Measurements from ENCODE around the gene MAP3K13. TPM values are rescaled to one million over a fixed set of nuclear protein-coding genes. Genes with fewer than 3 reads are reported as not detected.

The MAP3K13 gene
- total RNA-seq, 1 donor from 2014 or later = 21.6 TPM

DNA sequence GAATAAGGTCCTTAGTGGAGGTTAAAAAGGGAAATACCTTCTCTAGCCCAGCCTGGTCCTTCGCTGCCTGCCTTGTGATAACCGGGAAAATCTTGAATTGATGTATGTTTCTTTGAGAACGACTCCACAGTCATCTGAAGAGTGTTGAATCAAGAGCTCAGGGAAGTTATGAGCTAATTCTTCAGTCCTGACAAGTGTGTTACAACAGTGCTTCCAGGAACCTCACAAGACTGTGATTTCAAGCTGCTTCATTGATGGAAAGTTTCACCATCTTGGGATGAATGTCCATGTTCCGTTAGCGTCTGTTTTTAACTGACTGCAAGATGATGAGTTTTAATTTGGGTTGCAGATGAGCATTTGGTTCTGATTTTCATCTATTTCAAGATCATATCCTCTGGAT is 123.5 kb downstream of the MAP3K13 start:
- H3K27ac ChIP-seq (ENCODE audit: low read depth, low read length) = no peak overlapping the region
- H3K9me3 ChIP-seq (ENCODE audit: insufficient read depth, low read depth, low read length) = no peaks in the 10 kb centered on the region
- no peak overlapping the region for H3K4me3 Mint-ChIP-seq (ENCODE audit: unreplicated experiment)
- FAIRE-seq (no peak), DNase-seq (ENCODE audit: low read depth) (no peak)
- no peak overlapping the region for H3K4me3 ChIP-seq (ENCODE audit: insufficient read depth, low read depth, low read length)
- H4K20me1 ChIP-seq (ENCODE audit: insufficient read depth, low read length) = no peaks in the 10 kb centered on the region
- no peaks in the 10 kb centered on the region for H3K9me3 Mint-ChIP-seq (ENCODE audit: unreplicated experiment)
- H3K27me3 ChIP-seq (ENCODE audit: insufficient read depth, low read length) = no peaks in the 10 kb centered on the region
- no peak overlapping the region for H3K27ac Mint-ChIP-seq (ENCODE audit: unreplicated experiment)
- H3K36me3 Mint-ChIP-seq (ENCODE audit: low read depth, unreplicated experiment) = peaks cover 24% of the 10 kb centered on the region
- no peaks in the 10 kb centered on the region for H3K79me2 ChIP-seq (ENCODE audit: insufficient read depth, low read length)
- H2AFZ ChIP-seq (ENCODE audit: low read depth, low read length) = no peak overlapping the region
- H3K4me2 ChIP-seq (ENCODE audit: low read length) = no peak overlapping the region
- H3K27me3 Mint-ChIP-seq (ENCODE audit: low read depth, unreplicated experiment) = no peaks in the 10 kb centered on the region
- no peaks in the 10 kb centered on the region for H3K4me1 ChIP-seq (ENCODE audit: insufficient read depth, low read length)
- TF ChIP-seq, protein P1, sequence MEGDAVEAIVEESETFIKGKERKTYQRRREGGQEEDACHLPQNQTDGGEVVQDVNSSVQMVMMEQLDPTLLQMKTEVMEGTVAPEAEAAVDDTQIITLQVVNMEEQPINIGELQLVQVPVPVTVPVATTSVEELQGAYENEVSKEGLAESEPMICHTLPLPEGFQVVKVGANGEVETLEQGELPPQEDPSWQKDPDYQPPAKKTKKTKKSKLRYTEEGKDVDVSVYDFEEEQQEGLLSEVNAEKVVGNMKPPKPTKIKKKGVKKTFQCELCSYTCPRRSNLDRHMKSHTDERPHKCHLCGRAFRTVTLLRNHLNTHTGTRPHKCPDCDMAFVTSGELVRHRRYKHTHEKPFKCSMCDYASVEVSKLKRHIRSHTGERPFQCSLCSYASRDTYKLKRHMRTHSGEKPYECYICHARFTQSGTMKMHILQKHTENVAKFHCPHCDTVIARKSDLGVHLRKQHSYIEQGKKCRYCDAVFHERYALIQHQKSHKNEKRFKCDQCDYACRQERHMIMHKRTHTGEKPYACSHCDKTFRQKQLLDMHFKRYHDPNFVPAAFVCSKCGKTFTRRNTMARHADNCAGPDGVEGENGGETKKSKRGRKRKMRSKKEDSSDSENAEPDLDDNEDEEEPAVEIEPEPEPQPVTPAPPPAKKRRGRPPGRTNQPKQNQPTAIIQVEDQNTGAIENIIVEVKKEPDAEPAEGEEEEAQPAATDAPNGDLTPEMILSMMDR (IDR thresholded peaks at IDR 0.05; ENCODE audit: insufficient read depth, low read depth, low read length) = no peak
- no peak for TF ChIP-seq EZH2 (IDR thresholded peaks at IDR 0.05; ENCODE audit: insufficient read depth, low read length)
- H3K4me1 Mint-ChIP-seq (ENCODE audit: low read depth, unreplicated experiment) = no peaks in the 10 kb centered on the region
- H3K9ac ChIP-seq (ENCODE audit: low read length) = no peak overlapping the region
- H3K36me3 ChIP-seq (ENCODE audit: insufficient read depth, low read length) = peaks cover 8% of the 10 kb centered on the region

DNA sequence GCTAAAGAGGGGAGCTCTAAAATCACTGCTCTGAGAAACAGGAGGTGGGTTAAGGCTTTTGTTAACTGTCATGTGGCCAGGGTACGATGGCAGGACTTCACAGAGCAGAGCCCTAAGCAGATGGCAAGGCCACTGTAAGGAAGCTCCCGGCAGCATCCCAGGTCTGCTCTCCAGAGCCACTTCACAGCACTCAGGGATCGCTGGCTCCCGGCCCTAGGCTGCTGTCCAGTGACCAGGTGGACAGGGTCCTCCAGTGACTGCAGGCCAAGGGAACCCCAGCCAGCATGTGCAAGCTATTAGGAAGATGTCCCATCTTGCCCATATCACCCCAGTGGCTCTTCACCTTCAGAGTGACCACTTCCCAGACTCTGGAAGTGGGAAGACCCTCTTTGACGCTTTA is 125.5 kb downstream of the MAP3K13 start:
- Mint-ChIP-seq H3K4me3 (ENCODE audit: unreplicated experiment) (no peak overlapping the region), H3K4me1 (ENCODE audit: low read depth, unreplicated experiment) (no peaks in the 10 kb centered on the region), H3K27ac (ENCODE audit: unreplicated experiment) (no peak overlapping the region), H3K9me3 (ENCODE audit: unreplicated experiment) (no peaks in the 10 kb centered on the region), H3K36me3 (ENCODE audit: low read depth, unreplicated experiment) (peaks cover 20% of the 10 kb centered on the region), H3K27me3 (ENCODE audit: low read depth, unreplicated experiment) (no peaks in the 10 kb centered on the region)
- no peaks in the 10 kb centered on the region for H3K9me3 ChIP-seq (ENCODE audit: insufficient read depth, low read depth, low read length)
- H3K36me3 ChIP-seq (ENCODE audit: insufficient read depth, low read length) = peaks cover 15% of the 10 kb centered on the region
- H3K79me2 ChIP-seq (ENCODE audit: insufficient read depth, low read length) = no peaks in the 10 kb centered on the region
- no peak for DNase-seq (ENCODE audit: low read depth)
- H3K4me2 ChIP-seq (ENCODE audit: low read length) = no peak overlapping the region
- H3K27ac ChIP-seq (ENCODE audit: low read depth, low read length) = no peak overlapping the region
- H3K27me3 ChIP-seq (ENCODE audit: insufficient read depth, low read length) = no peaks in the 10 kb centered on the region
- H4K20me1 ChIP-seq (ENCODE audit: insufficient read depth, low read length) = no peaks in the 10 kb centered on the region
- H3K9ac ChIP-seq (ENCODE audit: low read length) = no peak overlapping the region
- H2AFZ ChIP-seq (ENCODE audit: low read depth, low read length) = no peak overlapping the region
- no peak overlapping the region for H3K4me3 ChIP-seq (ENCODE audit: insufficient read depth, low read depth, low read length)
- no peak for TF ChIP-seq EZH2 (IDR thresholded peaks at IDR 0.05; ENCODE audit: insufficient read depth, low read length)
- TF ChIP-seq, protein P1 (IDR thresholded peaks at IDR 0.05; ENCODE audit: insufficient read depth, low read depth, low read length) = no peak
- no peaks in the 10 kb centered on the region for H3K4me1 ChIP-seq (ENCODE audit: insufficient read depth, low read length)
- FAIRE-seq = no peak

DNA sequence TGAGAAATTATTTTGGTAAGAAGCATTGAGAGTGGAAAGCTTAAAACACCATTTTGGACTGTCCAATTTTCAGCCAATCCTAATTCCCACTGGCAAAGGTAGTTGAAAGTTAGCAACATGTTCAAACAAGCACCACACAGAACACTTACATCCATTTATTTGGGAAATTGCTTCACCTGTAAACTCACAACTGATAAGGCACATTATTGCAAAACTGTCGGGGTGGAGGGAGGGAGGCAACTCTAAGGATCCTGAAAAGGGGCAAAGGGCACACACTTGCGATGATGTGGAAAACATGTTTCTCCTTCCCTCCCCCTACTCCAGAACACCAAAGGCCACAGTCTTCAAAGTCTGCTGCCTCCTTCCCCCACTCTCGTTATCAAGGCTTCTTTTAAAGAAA is 126.5 kb downstream of the MAP3K13 start:
- Histone ChIP-seq H3K27ac (ENCODE audit: low read depth, low read length) (no peak overlapping the region), H3K9me3 (ENCODE audit: insufficient read depth, low read depth, low read length) (no peaks in the 10 kb centered on the region), H3K27me3 (ENCODE audit: insufficient read depth, low read length) (no peaks in the 10 kb centered on the region), H3K79me2 (ENCODE audit: insufficient read depth, low read length) (no peaks in the 10 kb centered on the region), H3K4me1 (ENCODE audit: insufficient read depth, low read length) (no peaks in the 10 kb centered on the region), H2AFZ (ENCODE audit: low read depth, low read length) (no peak overlapping the region), H3K4me3 (ENCODE audit: insufficient read depth, low read depth, low read length) (no peak overlapping the region), H4K20me1 (ENCODE audit: insufficient read depth, low read length) (no peaks in the 10 kb centered on the region), H3K9ac (ENCODE audit: low read length) (no peak overlapping the region), H3K36me3 (ENCODE audit: insufficient read depth, low read length) (peaks cover 16% of the 10 kb centered on the region), H3K4me2 (ENCODE audit: low read length) (no peak overlapping the region)
- TF ChIP-seq EZH2 (IDR thresholded peaks at IDR 0.05; ENCODE audit: insufficient read depth, low read length) = no peak
- TF ChIP-seq, protein P1 (IDR thresholded peaks at IDR 0.05; ENCODE audit: insufficient read depth, low read depth, low read length) = no peak
- FAIRE-seq (no peak), DNase-seq (ENCODE audit: low read depth) (no peak)
- H3K4me1 Mint-ChIP-seq (ENCODE audit: low read depth, unreplicated experiment) = no peaks in the 10 kb centered on the region
- H3K4me3 Mint-ChIP-seq (ENCODE audit: unreplicated experiment) = peak overlapping the region; percentile 50
- no peaks in the 10 kb centered on the region for H3K9me3 Mint-ChIP-seq (ENCODE audit: unreplicated experiment)
- no peaks in the 10 kb centered on the region for H3K27me3 Mint-ChIP-seq (ENCODE audit: low read depth, unreplicated experiment)
- peaks cover 25% of the 10 kb centered on the region for H3K36me3 Mint-ChIP-seq (ENCODE audit: low read depth, unreplicated experiment)
- H3K27ac Mint-ChIP-seq (ENCODE audit: unreplicated experiment) = no peak overlapping the region

Measured in astrocyte (in vitro differentiated cells and primary cell).